HepG2 (cell line): ENCODE measurements around the gene C20orf96. TPM values are rescaled to one million over a fixed set of nuclear protein-coding genes. Genes with fewer than 3 reads are reported as not detected.

Experiments used
- ATAC-seq: fragments of 200-7000 bp; cut with Tn5 transposase; 3 replicates; pipeline ENCODE4 v1.9.1; 2020; ENCODE audit warnings: mild to moderate bottlenecking, moderate library complexity
- BruUV-seq: library from RNA; stranded (reverse); fragments of 400-500 nt; replicated peaks from 2 replicates; lab custom pipeline; 2021; lab: Mats Ljungman, UMichigan
- CTCF ChIA-PET: fragments of 300-600 bp; formaldehyde crosslinking; extraction: SDS; loops from one replicate; lab custom pipeline; 2021; ENCODE audit warnings: low total read pairs, inconsistent platforms, low intra/inter-chr PET ratio; lab: Yijun Ruan, JAX
- POLR2A ChIA-PET: fragments of 350-600 bp; sonication (Branson Sonifier 250); formaldehyde crosslinking; loops from one replicate; lab custom pipeline; 2020; ENCODE audit warnings: antibody characterized with exemption, inconsistent platforms; lab: Yijun Ruan, JAX
- DNase-seq: peaks from one replicate; pipeline ENCODE4 v3.0.0-alpha.2; 2015; ENCODE audit warnings: low spot score
- FAIRE-seq: peaks from 3 replicates; lab custom pipeline; 2011; peaks lifted over from hg19 to GRCh38; lab: Jason Lieb, UNC
- H2AFZ ChIP-seq: one replicate; pipeline ENCODE4 v1.6.1; 2011; ENCODE audit warnings: low read length, inconsistent platforms
- H3K27ac ChIP-seq: fragments of 300-600 bp; 3 replicates; pipeline ENCODE4 v1.8.0; 2011; ENCODE audit warnings: mixed run types, mild to moderate bottlenecking, mixed read lengths, low read length, inconsistent platforms; ENCODE audit not compliant: insufficient read depth; ENCODE audit errors: extremely low read length
- H3K27me3 ChIP-seq, 2 experiments: fragments of 200-600 bp in 1 of 2; 2 replicates in 1 of 2; 3 replicates in 1 of 2; pipeline versions ENCODE4 v1.6.0 to v1.8.0; 2011; ENCODE audit warnings: low read length in 2 of 2, mild to moderate bottlenecking in 2 of 2, moderate library complexity in 2 of 2, inconsistent platforms in 1 of 2; ENCODE audit not compliant: insufficient read depth in 2 of 2, control insufficient read depth in 1 of 2
- H3K36me3 ChIP-seq, 2 experiments: fragments of 200-600 bp in 1 of 2; replicated peaks in 1 of 2; 2 replicates in 1 of 2; 3 replicates in 1 of 2; pipeline versions ENCODE4 v1.5.1 to v1.8.0; 2011; ENCODE audit warnings: low read length in 2 of 2, inconsistent platforms in 1 of 2; ENCODE audit not compliant: insufficient read depth in 2 of 2, control insufficient read depth in 1 of 2
- H3K4me1 ChIP-seq: 2 replicates; pipeline ENCODE4 v1.5.1; 2012; ENCODE audit warnings: low read length, inconsistent platforms; ENCODE audit not compliant: insufficient read depth
- H3K4me2 ChIP-seq: 2 replicates; pipeline ENCODE4 v1.6.0; 2011; ENCODE audit warnings: low read depth, low read length, inconsistent platforms
- H3K4me3 ChIP-seq, 3 experiments: fragments of 200-600 bp in 1 of 3; sonication (generic), shearing (Covaris generic) in 1 of 3; replicated peaks in 1 of 3; 2 replicates each; pipeline ENCODE4 v1.5.1; 2011 to 2016; ENCODE audit warnings: low read length in 3 of 3, inconsistent platforms in 2 of 3, low read depth in 2 of 3, mild to moderate bottlenecking in 2 of 3, control low read depth in 1 of 3, mixed read lengths in 1 of 3; ENCODE audit not compliant: insufficient read depth in 1 of 3
- H3K79me2 ChIP-seq: one replicate; pipeline ENCODE4 v1.6.1; 2011; ENCODE audit warnings: low read length, inconsistent platforms; ENCODE audit not compliant: insufficient read depth
- H3K9ac ChIP-seq: 2 replicates; pipeline ENCODE4 v1.6.0; 2011; ENCODE audit warnings: mild to moderate bottlenecking, low read depth, low read length, inconsistent platforms; ENCODE audit not compliant: insufficient read depth
- H3K9me3 ChIP-seq: 2 replicates; pipeline ENCODE4 v1.5.1; 2012; ENCODE audit warnings: mild to moderate bottlenecking, low read length
- H4K20me1 ChIP-seq: 2 replicates; pipeline ENCODE4 v1.6.0; 2011; ENCODE audit warnings: inconsistent platforms, mild to moderate bottlenecking, low read length, moderate library complexity; ENCODE audit not compliant: insufficient read depth
- CAMTA2 ChIP-seq: sonication (generic); formaldehyde crosslinking; IDR thresholded peaks from 2 replicates; pipeline ENCODE4 v1.4.0; 2020; ENCODE audit warnings: mild to moderate bottlenecking, missing genetic modification reagents, borderline replicate concordance
- CTCF ChIP-seq: sonication (generic); formaldehyde crosslinking; IDR thresholded peaks from 2 replicates; pipeline ENCODE4 v1.5.0; 2020; ENCODE audit warnings: mild to moderate bottlenecking, missing genetic modification reagents, moderate library complexity
- HNRNPK ChIP-seq: fragments of 200-400 bp; formaldehyde crosslinking; IDR thresholded peaks from 2 replicates; pipeline ENCODE4 v1.6.1; 2018; ENCODE audit warnings: low read length, low read depth, moderate library complexity, mild to moderate bottlenecking; ENCODE audit not compliant: poor library complexity, severe bottlenecking
- MTF2 ChIP-seq: sonication (generic); formaldehyde crosslinking; IDR thresholded peaks from 2 replicates; pipeline ENCODE4 v1.5.0; 2020; ENCODE audit warnings: missing genetic modification reagents, borderline replicate concordance
- MXD3 ChIP-seq: IDR thresholded peaks from 2 replicates; pipeline ENCODE4 v1.6.1; 2016; ENCODE audit warnings: mild to moderate bottlenecking, missing biosample characterization, missing genetic modification reagents
- POLR2G ChIP-seq: fragments of 200-400 bp; formaldehyde crosslinking; IDR thresholded peaks from 2 replicates; pipeline ENCODE4 v1.6.1; 2018; ENCODE audit warnings: mild to moderate bottlenecking, low read depth, low read length, moderate library complexity
- PPARG ChIP-seq: conservative IDR thresholded peaks from 2 replicates; pipeline ENCODE4 v1.6.1; 2016; ENCODE audit warnings: missing biosample characterization, missing genetic modification reagents
- PTBP1 ChIP-seq: fragments of 200-400 bp; formaldehyde crosslinking; IDR thresholded peaks from 2 replicates; pipeline ENCODE4 v1.6.1; 2018; ENCODE audit warnings: low read length, low read depth; ENCODE audit not compliant: poor library complexity, severe bottlenecking
- ZBTB20 ChIP-seq: sonication (generic); formaldehyde crosslinking; IDR thresholded peaks from 2 replicates; pipeline ENCODE4 v1.8.1; 2023; ENCODE audit warnings: missing genetic modification reagents, low read depth, mild to moderate bottlenecking, borderline replicate concordance
- ZNF234 ChIP-seq: sonication (generic); formaldehyde crosslinking; conservative IDR thresholded peaks from 2 replicates; pipeline ENCODE4 v1.5.1; 2020; ENCODE audit warnings: mild to moderate bottlenecking, missing genetic modification reagents
- ZNF317 ChIP-seq: sonication (generic); formaldehyde crosslinking; IDR thresholded peaks from 2 replicates; pipeline ENCODE4 v1.5.0; 2020; ENCODE audit warnings: mild to moderate bottlenecking, missing genetic modification reagents
- ZNF407 ChIP-seq: sonication (generic); formaldehyde crosslinking; IDR thresholded peaks from one replicate; pipeline ENCODE4 v1.5.1; 2020; ENCODE audit warnings: mild to moderate bottlenecking, missing genetic modification reagents; ENCODE audit errors: not compliant biosample characterization
- ZNF562 ChIP-seq: sonication (generic); formaldehyde crosslinking; IDR thresholded peaks from 2 replicates; pipeline ENCODE4 v1.8.0; 2022; ENCODE audit warnings: missing genetic modification reagents, borderline replicate concordance
- ZNF772 ChIP-seq: sonication (generic); formaldehyde crosslinking; IDR thresholded peaks from 2 replicates; pipeline ENCODE4 v1.5.0; 2020; ENCODE audit warnings: mild to moderate bottlenecking, missing genetic modification reagents
- WGBS: methylation state at CpG from one replicate; pipeline ENCODE4 v1.1.6; 2017; ENCODE audit warnings: low lambda C conversion rate; 5-methylcytosine and 5-hydroxymethylcytosine counted together
- in situ Hi-C: cut with HindIII; loops from 2 replicates; pipeline ENCODE4 v1.10.0; 2017; ENCODE audit warnings: low pct_unique_long_range_greater_than_20kb; ENCODE audit not compliant: extremely low pct_ligation_motif_present
- intact Hi-C: fragments of 100-400 bp; cut with micrococcal nuclease; formaldehyde crosslinking; loops from one replicate; pipeline ENCODE4 v1.10.0; 2022; ENCODE audit not compliant: unreplicated experiment
- polyA plus RNA-seq, 8 experiments: library from polyadenylated mRNA; depleted of rRNA in 3 of 8; stranded (reverse) in 7 of 8; unstranded in 1 of 8; fragments of >200 nt; fragmentation: Illumina TruSeq in 4 of 8; extraction: Trizol in 4 of 8; gene quantifications; 2 replicates each; pipeline versions ENCODE4 v1.2.1 to v1.2.3, GENCODE V29; 2011 to 2016; ENCODE audit warnings: low read depth in 4 of 8, missing spikeins in 1 of 8, mixed read lengths in 1 of 8; ENCODE audit not compliant: insufficient read depth in 1 of 8
- total RNA-seq, 5 experiments: library from RNA; depleted of rRNA; stranded (reverse); fragments of >200 nt; fragmentation: Illumina TruSeq; extraction: Trizol; gene quantifications; 2 replicates each; pipeline ENCODE4 v1.2.3, GENCODE V29; 2016; ENCODE audit warnings: low read depth in 1 of 5

C20orf96 gene
- total and polyA plus RNA-seq, 2 of the 13 experiments (the other 11 are each of a cell fraction or from before 2014, with no cell fraction given): 3.8 to 20.6 TPM

- FAIRE-seq (no peak), ATAC-seq (no peak), DNase-seq (no peak)
- Histone ChIP-seq H3K4me3 (no peak overlapping the region), H3K79me2 (no peaks in the 10 kb centered on the region), H4K20me1 (no peaks in the 10 kb centered on the region), H3K9ac (no peak overlapping the region), H3K4me1 (no peaks in the 10 kb centered on the region), H3K27me3 (peaks cover 7 to 40% of the 10 kb centered on the region in 2 experiments; a peak in 4 of 5 replicates), H3K36me3 (no peaks in the 10 kb centered on the region), H3K4me2 (no peak overlapping the region), H2AFZ (no peak overlapping the region), H3K9me3 (no peaks in the 10 kb centered on the region), H3K27ac (no peak overlapping the region)
- no TSS peak for BruUV-seq
- in situ Hi-C loops (no loop called here), intact Hi-C loops (loop anchor here (1.0 kb wide), 1 partner anchor 70 kb away; no protein-coding TSS in a partner anchor)
- TF ChIP-seq HNRNPK (no peak), MXD3 (CRISPR knock-in tag) (no peak), ZNF317 (CRISPR knock-in tag) (no peak), ZBTB20 (CRISPR knock-in tag) (no peak), POLR2G (no peak), CAMTA2 (CRISPR knock-in tag) (no peak), MTF2 (CRISPR knock-in tag) (no peak), ZNF234 (CRISPR knock-in tag) (no peak), ZNF562 (CRISPR knock-in tag) (no peak), PTBP1 (no peak), ZNF407 (CRISPR knock-in tag) (no peak), PPARG (CRISPR knock-in tag) (no peak), CTCF (no peak), ZNF772 (CRISPR knock-in tag) (no peak)
- CTCF ChIA-PET: interaction anchor here (1.9 kb wide), 1 partner anchor 70 kb away, joined by 12 read pairs; no protein-coding TSS in a partner anchor
- POLR2A ChIA-PET: no interaction called here
- 6% methylated on average over 2 of the region's 2 CpGs for WGBS
Observed at GRCh38 chr20:259981-260380, 30.6 kb downstream of the C20orf96 start.
